ENCODE data around the gene PEF1. TPM values are rescaled to one million over a fixed set of nuclear protein-coding genes. Genes with fewer than 3 reads are reported as not detected.
A peak's percentile ranks its signal among the peaks of the same experiment; 100 is the strongest.

PEF1 gene
- total RNA-seq, 1 experiment from 2014 or later, result 88.4 TPM

DNA sequence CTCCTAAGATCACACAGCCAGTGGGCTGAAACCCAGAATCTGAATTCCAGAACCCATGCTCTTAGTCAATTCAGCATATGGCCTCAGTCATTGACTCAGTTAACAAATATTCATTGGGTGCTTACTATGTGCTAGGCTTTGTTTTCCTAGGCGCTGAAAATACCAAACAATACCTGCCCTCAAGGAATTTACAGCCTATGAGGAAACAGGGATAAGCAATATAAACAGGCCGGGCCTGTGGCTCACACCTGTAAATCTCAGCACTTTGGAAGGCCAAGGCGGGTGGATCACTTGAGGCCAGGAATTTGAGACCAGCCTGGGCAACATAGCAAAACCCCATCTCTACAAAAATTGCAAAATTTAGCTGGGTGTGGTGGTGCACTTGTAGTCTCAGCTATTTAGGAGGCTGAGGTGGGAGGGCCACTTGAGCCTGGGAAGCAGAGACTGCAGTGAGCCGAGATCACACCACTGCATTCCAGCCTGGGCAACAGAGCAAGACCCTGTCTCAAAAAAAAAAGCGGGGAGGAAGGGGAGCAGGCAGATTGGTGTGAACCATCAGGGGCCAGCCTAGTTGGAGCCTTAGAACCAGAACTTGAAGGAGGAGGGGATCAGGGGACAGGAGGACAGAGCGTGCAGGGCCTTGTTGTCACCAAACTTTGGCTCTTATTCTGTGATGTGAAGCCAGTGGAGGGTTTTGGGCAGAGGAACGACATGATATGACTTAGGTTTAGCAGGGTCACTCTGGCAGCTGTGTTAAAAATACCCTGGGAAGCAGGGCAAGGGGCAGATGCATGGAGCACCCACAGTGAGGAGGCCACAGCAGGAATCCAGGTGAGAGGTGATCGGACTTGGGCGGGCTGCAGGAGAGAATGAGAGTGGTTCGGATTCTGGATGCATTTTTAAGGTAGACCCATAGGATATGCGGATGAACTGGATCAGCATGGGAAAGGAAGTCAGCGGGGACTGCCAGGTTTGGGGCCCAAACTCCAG lies 62.6 kb downstream of the PEF1 start:
- peaks cover 61% of the 10 kb centered on the region for H3K4me1 ChIP-seq (ENCODE audit: insufficient read depth, low read length)
- no TSS peak for BruUV-seq (replicated peaks)
- DNase-seq (peak; percentile 89), ATAC-seq (peak; percentile 48)
- H3K9me3 ChIP-seq (ENCODE audit: low read length), result no peaks in the 10 kb centered on the region
- H3K4me2 ChIP-seq (ENCODE audit: low read length), result peak overlapping the region; percentile 37
- intact Hi-C loops (cut with micrococcal nuclease), result no loop called here
- no peaks in the 10 kb centered on the region for H3K9me2 ChIP-seq (replicated peaks; ENCODE audit: low read length)
- H2AFZ ChIP-seq (ENCODE audit: low read length), result no peak overlapping the region
- H3K27ac ChIP-seq (ENCODE audit: low read length), result peak overlapping the region; percentile 47
- H3K36me3 ChIP-seq (ENCODE audit: low read depth, low read length), result peaks cover 38% of the 10 kb centered on the region
- H3K27me3 ChIP-seq (ENCODE audit: low read length), result no peaks in the 10 kb centered on the region
- no peak overlapping the region for H3K4me3 ChIP-seq (ENCODE audit: low read length)
- ChIA-PET CTCF (no interaction called here), POLR2A (ENCODE audit: unreplicated experiment) (no interaction called here)
- TF ChIP-seq EZH2phosphoT487 (IDR thresholded peaks at IDR 0.05; ENCODE audit: borderline replicate concordance, low read length), result no peak
- no peak for TF ChIP-seq EZH2 (IDR thresholded peaks at IDR 0.05; ENCODE audit: low read length, unreplicated experiment)
- TF ChIP-seq, protein P1, sequence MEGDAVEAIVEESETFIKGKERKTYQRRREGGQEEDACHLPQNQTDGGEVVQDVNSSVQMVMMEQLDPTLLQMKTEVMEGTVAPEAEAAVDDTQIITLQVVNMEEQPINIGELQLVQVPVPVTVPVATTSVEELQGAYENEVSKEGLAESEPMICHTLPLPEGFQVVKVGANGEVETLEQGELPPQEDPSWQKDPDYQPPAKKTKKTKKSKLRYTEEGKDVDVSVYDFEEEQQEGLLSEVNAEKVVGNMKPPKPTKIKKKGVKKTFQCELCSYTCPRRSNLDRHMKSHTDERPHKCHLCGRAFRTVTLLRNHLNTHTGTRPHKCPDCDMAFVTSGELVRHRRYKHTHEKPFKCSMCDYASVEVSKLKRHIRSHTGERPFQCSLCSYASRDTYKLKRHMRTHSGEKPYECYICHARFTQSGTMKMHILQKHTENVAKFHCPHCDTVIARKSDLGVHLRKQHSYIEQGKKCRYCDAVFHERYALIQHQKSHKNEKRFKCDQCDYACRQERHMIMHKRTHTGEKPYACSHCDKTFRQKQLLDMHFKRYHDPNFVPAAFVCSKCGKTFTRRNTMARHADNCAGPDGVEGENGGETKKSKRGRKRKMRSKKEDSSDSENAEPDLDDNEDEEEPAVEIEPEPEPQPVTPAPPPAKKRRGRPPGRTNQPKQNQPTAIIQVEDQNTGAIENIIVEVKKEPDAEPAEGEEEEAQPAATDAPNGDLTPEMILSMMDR (conservative IDR thresholded peaks at IDR 0.05; ENCODE audit: low read depth, low read length), result no peak
- H3F3A ChIP-seq (ENCODE audit: low read length, unreplicated experiment), result no peaks in the 10 kb centered on the region
- peaks cover 13% of the 10 kb centered on the region; the same call in 1 of the 2 replicates for H4K20me1 ChIP-seq (ENCODE audit: low read length)
- H3K79me2 ChIP-seq (ENCODE audit: low read length), result peaks cover 54% of the 10 kb centered on the region
- no peak overlapping the region for H3K9ac ChIP-seq (ENCODE audit: low read length)

GRCh38 chr1:31580891-31581603 lies 63.6 kb downstream of the PEF1 start:
- POLR2A ChIA-PET (ENCODE audit: unreplicated experiment), result no interaction called here
- no peak overlapping the region for H2AFZ ChIP-seq (ENCODE audit: low read length)

More at GRCh38 chr1:31580891-31581603, 63.6 kb downstream of the PEF1 start:
- Histone ChIP-seq H3K4me3 (ENCODE audit: low read length) (no peak overlapping the region), H3F3A (ENCODE audit: low read length, unreplicated experiment) (no peaks in the 10 kb centered on the region), H3K9me3 (ENCODE audit: low read length) (no peaks in the 10 kb centered on the region), H3K4me2 (ENCODE audit: low read length) (peak overlapping the region; percentile 37), H3K79me2 (ENCODE audit: low read length) (peaks cover 62% of the 10 kb centered on the region), H4K20me1 (ENCODE audit: low read length) (peaks cover 13% of the 10 kb centered on the region; the same call in 1 of the 2 replicates), H3K9ac (ENCODE audit: low read length) (no peak overlapping the region), H3K27ac (ENCODE audit: low read length) (peak overlapping the region; percentile 38), H3K27me3 (ENCODE audit: low read length) (no peaks in the 10 kb centered on the region), H3K4me1 (ENCODE audit: insufficient read depth, low read length) (peaks cover 63% of the 10 kb centered on the region), H3K36me3 (ENCODE audit: low read depth, low read length) (peaks cover 34% of the 10 kb centered on the region), H3K9me2 (replicated peaks; ENCODE audit: low read length) (no peaks in the 10 kb centered on the region)
- TF ChIP-seq EZH2 (IDR thresholded peaks at IDR 0.05; ENCODE audit: low read length, unreplicated experiment), result no peak
- TF ChIP-seq, protein P1 (conservative IDR thresholded peaks at IDR 0.05; ENCODE audit: low read depth, low read length), result no peak
- TF ChIP-seq EZH2phosphoT487 (IDR thresholded peaks at IDR 0.05; ENCODE audit: borderline replicate concordance, low read length), result no peak
- ATAC-seq (no peak), DNase-seq (no peak)
- CTCF ChIA-PET, result no interaction called here
- intact Hi-C loops (cut with micrococcal nuclease), result no loop called here
- BruUV-seq (replicated peaks), result no TSS peak
